A549 (cell line): ENCODE results near the gene BMI1.

Experiments used
- CEBPB ChIP-seq, 2 experiments: fragments of >200 bp in 1 of 2; sonication (Bioruptor Twin) in 1 of 2; formaldehyde crosslinking in 1 of 2; IDR thresholded peaks; 2 replicates each; pipeline ENCODE4 v1.6.1; 2012 to 2016
- EHMT2 ChIP-seq: fragments of 200-600 bp; sonication (generic); IDR thresholded peaks from 2 replicates; pipeline ENCODE4 v1.6.1; 2016; ENCODE audit warnings: antibody characterized with exemption, low read depth, mild to moderate bottlenecking, moderate library complexity
- HOXB5 ChIP-seq: fragments of 250-450 bp; sonication (Bioruptor Pico); IDR thresholded peaks from 2 replicates; pipeline ENCODE4 v1.5.0; 2020; ENCODE audit warnings: mild to moderate bottlenecking, moderate library complexity
- MYC ChIP-seq: IDR thresholded peaks from 2 replicates; pipeline ENCODE4 v1.6.1; 2012; ENCODE audit warnings: mild to moderate bottlenecking, inconsistent platforms, low read length, improper control_type of control experiment, borderline replicate concordance
- POLR2A ChIP-seq: IDR thresholded peaks from 2 replicates; pipeline ENCODE4 v1.6.1; 2012; ENCODE audit warnings: mild to moderate bottlenecking, low read length
- RAD21 ChIP-seq, 2 experiments: fragments of >200 bp in 1 of 2; sonication (Bioruptor Twin) in 1 of 2; formaldehyde crosslinking in 1 of 2; IDR thresholded peaks in 1 of 2; conservative IDR thresholded peaks in 1 of 2; 2 replicates in 1 of 2; 3 replicates in 1 of 2; pipeline ENCODE4 v1.6.1; 2012 to 2018; ENCODE audit warnings: inconsistent platforms in 1 of 2
- TF ChIP-seq, protein P1 (sequence below): fragments of 450-650 bp; IDR thresholded peaks from 2 replicates; pipeline ENCODE4 v1.6.1; 2014; ENCODE audit warnings: antibody characterized with exemption
- TF ChIP-seq, protein P2 (sequence below): fragments of >200 bp; sonication (Bioruptor Twin); formaldehyde crosslinking; IDR thresholded peaks from 3 replicates; pipeline ENCODE4 v1.6.1; 2016
- TF ChIP-seq, protein P3 (sequence below): fragments of >200 bp; sonication (Bioruptor Twin); formaldehyde crosslinking; IDR thresholded peaks from 3 replicates; pipeline ENCODE4 v1.5.1; 2016
- TF ChIP-seq, protein P4 (sequence below): IDR thresholded peaks from 2 replicates; pipeline ENCODE4 v1.6.1; 2012
- TF ChIP-seq, protein P5 (sequence below): fragments of 250-450 bp; sonication (Bioruptor Pico); IDR thresholded peaks from 2 replicates; pipeline ENCODE4 v1.5.0; 2021; ENCODE audit warnings: mild to moderate bottlenecking, moderate library complexity, borderline replicate concordance

DNA sequence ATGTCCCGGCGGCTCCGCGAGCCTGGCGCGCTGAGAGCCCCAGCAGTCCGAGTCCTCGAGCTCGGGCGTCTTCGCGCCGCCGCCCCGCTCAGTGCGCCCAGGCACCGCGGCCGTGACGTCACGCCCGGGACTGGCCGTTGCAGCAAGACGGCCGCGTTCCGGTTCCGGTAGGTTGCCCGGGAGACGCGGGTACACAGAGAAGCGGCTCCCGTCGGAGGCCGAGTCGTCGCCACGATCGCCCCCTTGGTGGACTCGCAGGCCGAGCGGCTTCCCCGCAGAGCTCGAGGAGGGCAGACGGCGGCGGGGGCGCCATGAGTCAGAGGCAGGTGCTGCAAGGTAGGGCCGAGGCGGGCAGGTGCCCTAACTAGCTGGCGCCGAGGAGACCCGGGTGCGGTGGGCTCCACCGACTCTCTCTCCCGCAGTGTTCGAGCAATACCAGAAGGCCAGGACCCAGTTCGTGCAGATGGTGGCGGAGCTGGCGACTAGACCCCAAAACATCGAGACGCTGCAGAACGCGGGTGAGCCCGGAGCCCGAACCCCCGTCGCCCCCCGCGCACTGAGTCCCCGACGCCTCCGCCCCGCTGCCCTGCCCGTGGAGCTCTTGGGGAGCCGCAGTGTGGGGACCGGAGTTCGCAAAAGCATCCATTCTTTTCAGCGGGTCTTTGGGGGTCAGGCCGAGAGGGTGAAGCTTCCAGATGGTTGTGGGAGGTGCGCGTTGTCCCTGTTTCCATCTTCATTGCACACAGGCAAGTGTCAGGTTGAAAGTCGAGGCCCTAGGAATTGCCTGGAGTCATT lies 24.6 kb downstream of the BMI1 start, which contains the start of gene SPAG6:
- TF ChIP-seq, protein P1, sequence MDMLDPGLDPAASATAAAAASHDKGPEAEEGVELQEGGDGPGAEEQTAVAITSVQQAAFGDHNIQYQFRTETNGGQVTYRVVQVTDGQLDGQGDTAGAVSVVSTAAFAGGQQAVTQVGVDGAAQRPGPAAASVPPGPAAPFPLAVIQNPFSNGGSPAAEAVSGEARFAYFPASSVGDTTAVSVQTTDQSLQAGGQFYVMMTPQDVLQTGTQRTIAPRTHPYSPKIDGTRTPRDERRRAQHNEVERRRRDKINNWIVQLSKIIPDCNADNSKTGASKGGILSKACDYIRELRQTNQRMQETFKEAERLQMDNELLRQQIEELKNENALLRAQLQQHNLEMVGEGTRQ, result no peak
- TF ChIP-seq, protein P2, sequence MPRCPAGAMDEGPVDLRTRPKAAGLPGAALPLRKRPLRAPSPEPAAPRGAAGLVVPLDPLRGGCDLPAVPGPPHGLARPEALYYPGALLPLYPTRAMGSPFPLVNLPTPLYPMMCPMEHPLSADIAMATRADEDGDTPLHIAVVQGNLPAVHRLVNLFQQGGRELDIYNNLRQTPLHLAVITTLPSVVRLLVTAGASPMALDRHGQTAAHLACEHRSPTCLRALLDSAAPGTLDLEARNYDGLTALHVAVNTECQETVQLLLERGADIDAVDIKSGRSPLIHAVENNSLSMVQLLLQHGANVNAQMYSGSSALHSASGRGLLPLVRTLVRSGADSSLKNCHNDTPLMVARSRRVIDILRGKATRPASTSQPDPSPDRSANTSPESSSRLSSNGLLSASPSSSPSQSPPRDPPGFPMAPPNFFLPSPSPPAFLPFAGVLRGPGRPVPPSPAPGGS, result no peak
- TF ChIP-seq RAD21 (conservative IDR thresholded peaks at IDR 0.05 in 1 of 2, IDR thresholded peaks at IDR 0.05 in 1 of 2) (no peak), EHMT2 (no peak), POLR2A (no peak), CEBPB (IDR thresholded peaks at IDR 0.05) (no peak), HOXB5 (no peak), MYC (no peak)
- TF ChIP-seq, protein P3, sequence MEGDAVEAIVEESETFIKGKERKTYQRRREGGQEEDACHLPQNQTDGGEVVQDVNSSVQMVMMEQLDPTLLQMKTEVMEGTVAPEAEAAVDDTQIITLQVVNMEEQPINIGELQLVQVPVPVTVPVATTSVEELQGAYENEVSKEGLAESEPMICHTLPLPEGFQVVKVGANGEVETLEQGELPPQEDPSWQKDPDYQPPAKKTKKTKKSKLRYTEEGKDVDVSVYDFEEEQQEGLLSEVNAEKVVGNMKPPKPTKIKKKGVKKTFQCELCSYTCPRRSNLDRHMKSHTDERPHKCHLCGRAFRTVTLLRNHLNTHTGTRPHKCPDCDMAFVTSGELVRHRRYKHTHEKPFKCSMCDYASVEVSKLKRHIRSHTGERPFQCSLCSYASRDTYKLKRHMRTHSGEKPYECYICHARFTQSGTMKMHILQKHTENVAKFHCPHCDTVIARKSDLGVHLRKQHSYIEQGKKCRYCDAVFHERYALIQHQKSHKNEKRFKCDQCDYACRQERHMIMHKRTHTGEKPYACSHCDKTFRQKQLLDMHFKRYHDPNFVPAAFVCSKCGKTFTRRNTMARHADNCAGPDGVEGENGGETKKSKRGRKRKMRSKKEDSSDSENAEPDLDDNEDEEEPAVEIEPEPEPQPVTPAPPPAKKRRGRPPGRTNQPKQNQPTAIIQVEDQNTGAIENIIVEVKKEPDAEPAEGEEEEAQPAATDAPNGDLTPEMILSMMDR, result no peak
- TF ChIP-seq, protein P4, sequence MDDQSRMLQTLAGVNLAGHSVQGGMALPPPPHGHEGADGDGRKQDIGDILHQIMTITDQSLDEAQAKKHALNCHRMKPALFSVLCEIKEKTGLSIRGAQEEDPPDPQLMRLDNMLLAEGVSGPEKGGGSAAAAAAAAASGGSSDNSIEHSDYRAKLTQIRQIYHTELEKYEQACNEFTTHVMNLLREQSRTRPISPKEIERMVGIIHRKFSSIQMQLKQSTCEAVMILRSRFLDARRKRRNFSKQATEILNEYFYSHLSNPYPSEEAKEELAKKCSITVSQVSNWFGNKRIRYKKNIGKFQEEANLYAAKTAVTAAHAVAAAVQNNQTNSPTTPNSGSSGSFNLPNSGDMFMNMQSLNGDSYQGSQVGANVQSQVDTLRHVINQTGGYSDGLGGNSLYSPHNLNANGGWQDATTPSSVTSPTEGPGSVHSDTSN, result no peak
- TF ChIP-seq, protein P5, sequence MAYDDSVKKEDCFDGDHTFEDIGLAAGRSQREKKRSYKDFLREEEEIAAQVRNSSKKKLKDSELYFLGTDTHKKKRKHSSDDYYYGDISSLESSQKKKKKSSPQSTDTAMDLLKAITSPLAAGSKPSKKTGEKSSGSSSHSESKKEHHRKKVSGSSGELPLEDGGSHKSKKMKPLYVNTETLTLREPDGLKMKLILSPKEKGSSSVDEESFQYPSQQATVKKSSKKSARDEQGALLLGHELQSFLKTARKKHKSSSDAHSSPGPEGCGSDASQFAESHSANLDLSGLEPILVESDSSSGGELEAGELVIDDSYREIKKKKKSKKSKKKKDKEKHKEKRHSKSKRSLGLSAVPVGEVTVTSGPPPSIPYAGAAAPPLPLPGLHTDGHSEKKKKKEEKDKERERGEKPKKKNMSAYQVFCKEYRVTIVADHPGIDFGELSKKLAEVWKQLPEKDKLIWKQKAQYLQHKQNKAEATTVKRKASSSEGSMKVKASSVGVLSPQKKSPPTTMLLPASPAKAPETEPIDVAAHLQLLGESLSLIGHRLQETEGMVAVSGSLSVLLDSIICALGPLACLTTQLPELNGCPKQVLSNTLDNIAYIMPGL (CRISPR knock-in tag), result no peak
